Astrocyte (in vitro differentiated cells and primary cell): ENCODE measurements around the gene HMX2.

Experiments
- EZH2 ChIP-seq: IDR thresholded peaks from 2 replicates; pipeline ENCODE4 v1.6.1; 2012; ENCODE audit warnings: mild to moderate bottlenecking, low read length, inconsistent platforms; ENCODE audit not compliant: insufficient read depth
- TF ChIP-seq, protein P1 (sequence below): IDR thresholded peaks from 2 replicates; pipeline ENCODE4 v1.5.1; 2011; ENCODE audit warnings: low read depth, mild to moderate bottlenecking, inconsistent platforms, low read length, moderate library complexity; ENCODE audit not compliant: insufficient read depth

GRCh38 chr10:123132576-123133477 is 15.1 kb upstream of the HMX2 start:
- TF ChIP-seq EZH2, result peak; percentile 55
- TF ChIP-seq, protein P1, sequence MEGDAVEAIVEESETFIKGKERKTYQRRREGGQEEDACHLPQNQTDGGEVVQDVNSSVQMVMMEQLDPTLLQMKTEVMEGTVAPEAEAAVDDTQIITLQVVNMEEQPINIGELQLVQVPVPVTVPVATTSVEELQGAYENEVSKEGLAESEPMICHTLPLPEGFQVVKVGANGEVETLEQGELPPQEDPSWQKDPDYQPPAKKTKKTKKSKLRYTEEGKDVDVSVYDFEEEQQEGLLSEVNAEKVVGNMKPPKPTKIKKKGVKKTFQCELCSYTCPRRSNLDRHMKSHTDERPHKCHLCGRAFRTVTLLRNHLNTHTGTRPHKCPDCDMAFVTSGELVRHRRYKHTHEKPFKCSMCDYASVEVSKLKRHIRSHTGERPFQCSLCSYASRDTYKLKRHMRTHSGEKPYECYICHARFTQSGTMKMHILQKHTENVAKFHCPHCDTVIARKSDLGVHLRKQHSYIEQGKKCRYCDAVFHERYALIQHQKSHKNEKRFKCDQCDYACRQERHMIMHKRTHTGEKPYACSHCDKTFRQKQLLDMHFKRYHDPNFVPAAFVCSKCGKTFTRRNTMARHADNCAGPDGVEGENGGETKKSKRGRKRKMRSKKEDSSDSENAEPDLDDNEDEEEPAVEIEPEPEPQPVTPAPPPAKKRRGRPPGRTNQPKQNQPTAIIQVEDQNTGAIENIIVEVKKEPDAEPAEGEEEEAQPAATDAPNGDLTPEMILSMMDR, result peak; percentile 87
